ENCODE results near the gene PARD3.

GRCh38 chr10:34124522-34125035, 690.5 kb downstream of the PARD3 start:
- TF ChIP-seq CTCF (IDR thresholded peaks at IDR 0.05) (no peak), POLR2A (IDR thresholded peaks at IDR 0.05) (no peak), POLR2AphosphoS5 (IDR thresholded peaks at IDR 0.05) (no peak)
